LoVo (cell line): Measurements from ENCODE around the gene ZNF107.

Experiments used
- DNase-seq: peaks from one replicate; pipeline ENCODE4 v3.0.0-alpha.2; 2016; ENCODE audit warnings: low spot score

ZNF107 gene

GRCh38 chr7:64665980-64666662 is at the start of gene ZNF107:
ZNF107 (plus strand) TSS chr7:64666133; CDS start chr7:64666283, 150 bp downstream.
- DNase-seq: peak; percentile 96

- peak; percentile 67 for DNase-seq
Observed at GRCh38 chr7:64618785-64619456, 47.0 kb upstream of the ZNF107 start.

- no peak for DNase-seq
Observed at GRCh38 chr7:64619705-64620104, 46.2 kb upstream of the ZNF107 start.

GRCh38 chr7:64621656-64622055 is 44.3 kb upstream of the ZNF107 start:
- no peak for DNase-seq

- DNase-seq: peak; percentile 20
Observed at GRCh38 chr7:64625114-64626082, 40.5 kb upstream of the ZNF107 start.

- DNase-seq: no peak
Observed at GRCh38 chr7:64626083-64626469, 39.9 kb upstream of the ZNF107 start.

- DNase-seq: no peak
Observed at GRCh38 chr7:64626557-64626956, 39.4 kb upstream of the ZNF107 start.

- no peak for DNase-seq
Observed at GRCh38 chr7:64628192-64628591, 37.7 kb upstream of the ZNF107 start.

GRCh38 chr7:64628721-64629120 is 37.2 kb upstream of the ZNF107 start:
- no peak for DNase-seq

- DNase-seq: peak; percentile 18
Observed at GRCh38 chr7:64630496-64630895, 35.4 kb upstream of the ZNF107 start.

GRCh38 chr7:64632029-64632428 is 33.9 kb upstream of the ZNF107 start:
- no peak for DNase-seq

GRCh38 chr7:64633401-64633800 is 32.5 kb upstream of the ZNF107 start:
- no peak for DNase-seq

GRCh38 chr7:64634406-64635062 is 31.4 kb upstream of the ZNF107 start:
- DNase-seq: no peak

GRCh38 chr7:64636386-64636785 is 29.5 kb upstream of the ZNF107 start:
- DNase-seq: no peak

GRCh38 chr7:64637521-64638445 is 28.1 kb upstream of the ZNF107 start:
- no peak for DNase-seq

- DNase-seq: no peak
Observed at GRCh38 chr7:64638822-64639221, 27.1 kb upstream of the ZNF107 start.

- DNase-seq: no peak
Observed at GRCh38 chr7:64639267-64640001, 26.5 kb upstream of the ZNF107 start.

- no peak for DNase-seq
Observed at GRCh38 chr7:64640504-64640903, 25.4 kb upstream of the ZNF107 start.

- DNase-seq: no peak
Observed at GRCh38 chr7:64642046-64642445, 23.9 kb upstream of the ZNF107 start.

GRCh38 chr7:64642875-64643274 is 23.1 kb upstream of the ZNF107 start:
- no peak for DNase-seq
